Stimulated activated naive CD8-positive, alpha-beta T cell treated with anti-CD3 and anti-CD28 coated beads, Interleukin-15, Interleukin-2, amounts not matched to agents 100 U/mL and 50 U/mL, for 24 hours (primary cell): ENCODE data around the gene RND2.
"Not testable (repeated sequence)": the region's sequence is repeated elsewhere in the genome, so short reads cannot be mapped to it uniquely, and the experiment has no call there.

Experiments
- ATAC-seq: fragments of 150-1000 bp; cut with Tn5 transposase; one replicate; pipeline ENCODE4 v1.10.0; 2021
- DNase-seq: peaks from one replicate; pipeline ENCODE4 v3.0.0; 2021

Gene RND2, protein sequence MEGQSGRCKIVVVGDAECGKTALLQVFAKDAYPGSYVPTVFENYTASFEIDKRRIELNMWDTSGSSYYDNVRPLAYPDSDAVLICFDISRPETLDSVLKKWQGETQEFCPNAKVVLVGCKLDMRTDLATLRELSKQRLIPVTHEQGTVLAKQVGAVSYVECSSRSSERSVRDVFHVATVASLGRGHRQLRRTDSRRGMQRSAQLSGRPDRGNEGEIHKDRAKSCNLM

DNA sequence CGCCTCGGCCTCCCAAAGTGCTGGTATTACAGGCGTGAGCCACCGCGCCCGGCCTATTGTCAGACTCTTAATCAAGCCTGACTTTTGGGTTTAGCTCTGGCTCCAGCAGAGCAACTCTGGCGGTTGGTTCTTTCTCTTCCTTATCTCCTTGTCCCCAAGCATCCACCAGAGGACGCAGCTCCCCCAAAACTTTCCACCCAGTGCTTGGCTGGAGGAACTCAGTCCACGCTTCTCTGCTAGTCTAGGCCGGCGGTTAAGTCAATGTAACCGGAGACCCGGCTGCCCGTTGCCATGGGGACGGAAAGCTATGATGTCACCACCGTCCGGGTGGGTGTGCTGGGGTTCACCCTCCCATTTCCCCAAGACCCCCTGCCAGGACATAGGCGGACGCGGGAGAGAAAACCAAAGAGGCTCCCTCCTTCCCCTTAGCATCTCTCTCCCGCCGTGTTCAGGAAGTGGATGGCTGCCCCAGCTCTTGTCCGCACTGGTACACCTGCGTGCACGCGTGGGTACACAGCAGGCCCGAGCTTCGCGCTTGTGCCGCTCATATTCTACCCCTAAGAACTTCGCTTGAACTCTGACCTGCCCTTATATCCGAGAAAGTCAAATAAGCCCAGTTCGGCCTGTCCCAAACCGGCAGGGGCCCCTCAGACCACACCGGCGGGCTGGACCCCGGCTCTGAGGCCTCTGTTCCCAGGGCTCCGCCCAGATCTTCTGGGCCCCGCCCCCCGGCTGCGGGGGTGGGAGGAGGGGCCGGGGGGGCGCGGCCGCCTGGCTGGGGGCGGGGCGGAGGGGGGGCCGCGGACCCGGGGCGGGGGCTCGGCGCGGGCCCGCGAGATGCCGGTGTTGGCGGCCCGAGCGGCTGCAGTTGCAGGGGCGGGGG lies at the start of gene RND2:
Gene RND2, plus strand, starts transcription at position 825 of the 883 bp plus-strand sequence. CDS start 117 bp downstream, outside the sequence.
- ATAC-seq = peak; percentile 75

GRCh38 chr17:42975265-42975664 lies 49.8 kb upstream of the RND2 start:
- ATAC-seq (no peak), DNase-seq (no peak)

More for the DNA sequence above, at the start of gene RND2:
- peak; percentile 83 for DNase-seq

- not testable (repeated sequence) for ATAC-seq, DNase-seq
Measured at GRCh38 chr17:42975701-42976100, 49.3 kb upstream of the RND2 start.

DNA sequence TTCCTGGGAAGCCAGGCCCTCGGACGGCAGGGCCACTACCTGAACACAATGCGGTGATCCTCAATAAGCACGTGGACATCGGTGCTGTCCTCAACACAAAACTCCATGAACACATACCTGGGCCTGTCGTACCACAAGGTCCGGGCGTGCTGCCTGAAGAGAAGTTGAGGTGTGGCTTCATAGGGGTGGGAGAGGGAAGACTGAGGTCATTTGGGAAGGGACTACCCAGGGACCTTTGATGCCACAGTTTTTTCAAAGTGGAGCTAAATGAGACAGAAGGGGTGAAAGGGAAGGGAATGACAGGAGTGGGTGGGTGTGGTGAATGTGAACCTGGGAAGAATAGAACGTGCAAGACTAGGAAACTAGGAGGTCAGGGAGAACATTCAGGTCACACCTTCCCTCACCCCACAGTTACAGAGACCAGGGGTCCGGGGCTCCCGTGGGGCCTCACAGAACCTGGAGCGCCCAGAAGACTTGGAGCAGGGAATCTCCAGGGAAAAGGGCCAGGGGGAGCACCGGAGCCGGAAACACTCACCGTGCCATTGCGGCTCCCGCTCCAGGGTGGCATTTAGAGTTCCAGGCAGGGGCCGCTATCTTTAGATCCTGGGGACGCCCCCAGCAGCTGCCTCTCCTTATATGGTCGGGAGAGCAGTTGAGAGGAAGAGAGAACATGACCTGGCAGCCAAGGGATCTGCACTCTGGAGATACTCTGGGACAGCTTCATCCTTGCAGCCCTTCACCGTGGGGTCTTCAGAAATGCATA lies 45.3 kb upstream of the RND2 start, which contains the start of gene PTGES3L:
Gene PTGES3L, minus strand, starts transcription at position 570 of the 763 bp plus-strand sequence. Its CDS starts 27 bp downstream, at position 543.
- peak; percentile 67 for ATAC-seq
- peak; percentile 60 for DNase-seq

- ATAC-seq (peak; percentile 76), DNase-seq (peak; percentile 95)
Measured at GRCh38 chr17:42980274-42980765, 44.7 kb upstream of the RND2 start, which contains the start of gene RUNDC1. Gene RUNDC1, plus strand, starts transcription at chr17:42980565. Its CDS starts 12 bp downstream, at chr17:42980577.

DNA sequence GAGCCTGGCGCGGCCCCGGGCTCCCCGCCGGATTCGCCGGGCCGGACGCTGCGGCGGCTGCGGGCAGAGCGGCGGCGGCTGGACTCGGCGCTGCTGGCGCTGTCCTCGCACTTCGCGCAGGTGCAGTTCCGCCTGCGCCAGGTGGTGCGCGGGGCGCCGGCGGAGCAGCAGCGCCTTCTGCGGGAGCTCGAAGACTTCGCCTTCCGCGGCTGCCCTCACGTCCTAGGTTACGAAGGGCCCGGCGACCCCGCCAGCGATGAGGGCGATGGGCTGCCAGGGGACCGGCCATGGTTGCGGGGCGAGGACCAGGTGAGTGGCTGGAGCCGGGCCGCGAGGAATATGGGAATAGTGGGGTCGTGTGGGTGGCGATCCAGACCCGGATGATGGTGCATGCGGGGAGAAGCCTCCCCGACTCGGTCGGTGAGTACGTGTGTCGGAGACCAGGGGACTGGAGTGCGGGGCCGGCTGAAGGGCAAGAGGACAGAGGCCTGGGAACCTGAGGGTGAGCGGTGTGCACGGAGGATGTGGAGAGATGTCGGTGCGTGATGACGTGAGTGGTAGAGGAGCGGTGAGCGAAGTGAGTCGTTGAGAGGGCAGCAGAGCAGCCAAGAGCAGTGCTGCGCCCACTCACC lies 44.1 kb upstream of the RND2 start:
- DNase-seq = peak; percentile 77
- ATAC-seq = peak; percentile 89

DNA sequence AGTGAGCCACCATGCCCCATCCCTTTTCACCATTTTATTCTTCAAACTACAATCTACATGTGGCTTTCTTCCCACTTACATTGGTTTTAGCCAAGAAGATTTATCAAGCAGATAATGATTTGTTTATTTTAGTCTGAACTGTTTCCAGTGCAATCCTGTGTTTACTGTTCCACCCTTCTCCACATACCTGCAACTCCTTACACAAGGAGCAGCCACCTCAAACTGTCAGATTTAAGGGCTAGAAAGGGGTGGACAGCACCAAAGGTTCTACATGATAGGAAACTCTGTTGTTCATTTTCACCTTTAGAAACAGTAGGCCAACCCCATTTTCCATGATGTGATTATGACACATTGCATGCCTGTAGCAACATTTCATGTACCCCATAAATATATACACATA lies 42.8 kb upstream of the RND2 start:
- no peak for DNase-seq
- no peak for ATAC-seq

DNA sequence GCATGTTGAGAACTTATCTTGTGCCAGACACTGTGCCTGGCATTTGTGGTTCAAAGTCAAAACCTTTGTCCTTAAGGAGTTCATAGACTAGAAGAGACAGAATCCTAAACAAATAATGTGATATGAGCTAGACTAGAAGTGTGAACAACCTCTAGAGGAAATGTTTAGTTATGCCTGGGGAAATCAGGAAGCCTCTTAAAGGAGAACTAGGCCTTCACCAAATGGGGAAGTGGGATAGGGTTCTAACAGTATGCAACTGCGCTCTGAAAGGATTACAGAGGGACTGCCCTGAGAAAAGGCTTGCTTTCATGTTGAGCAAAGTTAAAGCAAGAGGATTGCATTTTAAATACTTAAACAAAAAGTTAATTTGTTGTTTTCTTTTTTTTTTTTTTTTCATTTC lies 39.8 kb upstream of the RND2 start:
- ATAC-seq (no peak), DNase-seq (no peak)

GRCh38 chr17:42989141-42989540 lies 35.9 kb upstream of the RND2 start:
- ATAC-seq (no peak), DNase-seq (no peak)

DNA sequence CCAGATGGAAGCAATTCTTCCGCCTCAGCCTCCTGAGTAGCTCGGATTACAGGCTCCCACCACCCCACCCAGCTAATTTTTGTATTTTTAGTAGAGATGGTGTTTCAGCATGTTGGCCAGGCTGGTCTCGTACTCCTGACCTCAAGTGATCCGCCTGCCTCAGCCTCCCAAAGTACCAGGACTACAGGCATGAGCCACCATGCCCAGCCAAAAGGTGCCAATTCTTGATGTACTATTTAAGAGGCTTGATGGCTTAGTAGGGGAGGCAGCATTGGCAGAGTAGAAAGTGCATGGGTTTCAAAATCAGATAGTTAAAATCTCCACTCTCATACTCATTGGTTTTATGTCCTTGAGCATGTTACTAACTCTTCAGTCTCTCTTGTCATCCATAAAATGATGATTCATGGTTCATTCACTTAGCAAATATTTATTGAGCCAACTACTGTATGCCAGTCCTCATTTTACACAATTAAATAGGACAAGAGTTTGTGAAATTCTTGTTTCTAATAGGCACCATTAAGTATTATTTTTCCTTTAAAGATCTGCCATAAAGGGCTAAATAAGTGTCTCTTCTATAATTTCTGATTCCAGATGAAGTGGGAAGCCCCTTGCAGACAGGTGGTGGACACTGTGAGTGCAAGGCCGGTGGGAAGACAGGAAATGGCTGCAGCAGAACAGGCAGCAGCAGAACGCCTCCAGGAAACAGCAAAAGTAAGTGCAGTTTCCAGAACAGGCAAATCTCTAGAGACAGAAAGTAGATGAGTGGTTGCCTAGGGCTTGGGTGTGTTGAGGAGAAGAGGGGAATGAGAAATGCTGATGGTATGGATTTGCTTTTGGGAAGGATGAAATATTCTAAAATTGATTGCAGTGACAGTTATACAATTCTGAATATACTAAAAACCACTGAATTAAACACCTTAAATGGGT lies 35.0 kb upstream of the RND2 start:
- no peak for DNase-seq
- no peak for ATAC-seq

DNA sequence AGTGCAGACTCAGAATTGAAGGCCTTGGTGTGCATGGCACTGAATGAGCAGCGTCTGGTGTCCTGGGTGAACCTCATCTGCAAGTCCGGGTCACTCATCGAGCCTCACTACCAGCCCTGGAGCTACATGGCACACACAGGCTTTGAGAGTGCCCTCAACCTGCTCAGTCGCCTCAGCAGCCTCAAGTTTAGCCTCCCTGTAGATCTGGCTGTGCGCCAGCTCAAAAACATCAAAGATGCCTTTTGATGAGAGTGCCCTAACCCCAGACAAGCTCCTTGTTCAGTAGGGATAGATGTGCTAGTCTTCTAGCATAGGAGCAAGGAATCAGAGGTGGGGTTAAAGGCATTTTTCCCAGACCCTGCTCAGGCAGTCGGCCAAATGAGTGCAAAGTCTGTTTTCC lies 33.6 kb upstream of the RND2 start:
- ATAC-seq (no peak), DNase-seq (no peak)

DNA sequence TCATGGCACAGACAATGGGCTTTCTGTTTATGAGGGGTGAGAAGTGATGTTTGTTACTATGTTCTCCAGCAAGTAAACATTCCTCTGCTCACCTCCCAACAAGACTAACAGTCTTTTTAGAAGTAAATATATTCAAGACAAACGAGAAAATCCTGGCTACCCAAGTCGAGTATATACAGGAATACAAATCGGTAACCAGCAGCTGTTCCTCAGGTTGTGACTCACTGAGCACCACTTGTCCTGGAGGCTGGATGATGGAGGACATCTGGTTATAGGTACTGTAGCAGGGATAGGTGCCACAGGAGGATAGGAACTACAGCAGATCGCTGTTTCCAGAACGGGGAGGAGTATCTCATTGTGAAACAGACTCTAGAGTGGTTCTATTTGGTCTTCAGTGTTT lies 32.2 kb upstream of the RND2 start:
- no peak for DNase-seq
- no peak for ATAC-seq

GRCh38 chr17:42993913-42994312 lies 31.1 kb upstream of the RND2 start:
- not testable (repeated sequence) for ATAC-seq, DNase-seq

GRCh38 chr17:42997390-42997983 lies 27.5 kb upstream of the RND2 start:
- ATAC-seq = no peak
- no peak for DNase-seq

DNA sequence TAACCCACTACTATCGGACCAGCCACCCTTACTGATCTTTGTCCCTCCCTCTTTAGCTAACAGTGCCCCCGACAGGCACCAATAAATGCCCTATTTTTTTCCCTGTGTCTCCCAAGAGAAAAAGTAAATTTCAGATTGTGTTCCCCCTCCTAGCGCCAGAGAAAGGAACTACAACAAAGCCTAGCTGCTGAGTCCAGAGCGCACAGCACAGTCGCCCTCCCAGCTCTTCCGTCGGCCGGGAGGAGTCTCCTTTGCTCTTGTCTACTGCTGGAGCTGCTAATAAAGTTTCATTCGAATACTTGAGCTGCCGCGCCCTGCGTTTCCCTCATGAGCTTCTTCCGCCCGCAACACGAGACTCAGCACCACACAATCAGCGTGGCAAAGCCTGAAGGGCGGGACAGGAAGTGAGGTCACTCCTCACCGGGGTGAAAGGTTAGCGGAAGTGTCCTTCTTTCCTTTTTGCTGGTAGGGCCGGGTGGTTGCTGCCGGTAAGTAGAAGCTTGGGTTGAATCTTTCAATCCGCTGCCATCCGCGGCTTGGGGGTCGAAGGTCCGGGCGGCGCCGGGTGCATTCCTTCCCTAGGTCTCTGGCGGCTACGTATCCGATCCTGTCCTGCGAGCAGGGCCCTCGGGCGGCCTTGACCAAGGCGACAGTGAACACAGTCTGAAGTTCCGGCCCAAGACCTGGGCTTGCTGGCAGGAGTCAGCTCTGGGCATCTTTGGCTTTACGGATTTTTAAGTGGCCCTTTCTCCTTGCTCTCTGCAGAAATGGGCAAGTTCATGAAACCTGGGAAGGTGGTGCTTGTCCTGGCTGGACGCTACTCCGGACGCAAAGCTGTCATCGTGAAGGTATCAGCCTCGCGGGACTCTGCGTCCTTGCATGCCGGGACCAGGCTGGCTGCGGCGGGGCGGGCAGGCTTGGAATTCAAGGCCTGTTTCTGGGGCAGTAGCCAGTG lies 26.8 kb upstream of the RND2 start, which contains the start of gene RPL27:
Gene RPL27, plus strand, starts transcription at position 436 of the 955 bp plus-strand sequence. Its CDS starts 332 bp downstream, at position 768.
- peak; percentile 98 for ATAC-seq
- DNase-seq = peak; percentile 97

GRCh38 chr17:42999003-42999525 lies 26.0 kb upstream of the RND2 start:
- DNase-seq (no peak), ATAC-seq (no peak)

DNA sequence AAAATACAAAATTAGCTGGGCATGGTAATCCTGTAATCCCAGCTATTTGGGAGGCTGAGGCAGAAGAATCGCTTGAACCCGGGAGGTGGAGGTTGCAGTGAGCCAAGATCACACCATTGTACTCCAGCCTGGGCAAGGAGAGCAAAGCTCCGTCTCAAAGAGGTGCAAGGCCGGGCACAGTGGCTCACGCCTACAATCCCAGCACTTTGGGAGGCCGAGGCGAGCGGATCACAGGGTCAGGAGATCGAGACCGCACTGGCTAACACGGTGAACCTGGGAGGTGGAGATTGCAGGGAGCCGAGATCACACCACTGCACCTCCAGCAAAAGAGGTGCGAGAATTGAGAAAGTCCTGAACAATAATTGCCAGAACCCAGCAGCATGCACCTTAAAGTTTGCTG lies 24.1 kb upstream of the RND2 start:
- not testable (repeated sequence) for ATAC-seq, DNase-seq

DNA sequence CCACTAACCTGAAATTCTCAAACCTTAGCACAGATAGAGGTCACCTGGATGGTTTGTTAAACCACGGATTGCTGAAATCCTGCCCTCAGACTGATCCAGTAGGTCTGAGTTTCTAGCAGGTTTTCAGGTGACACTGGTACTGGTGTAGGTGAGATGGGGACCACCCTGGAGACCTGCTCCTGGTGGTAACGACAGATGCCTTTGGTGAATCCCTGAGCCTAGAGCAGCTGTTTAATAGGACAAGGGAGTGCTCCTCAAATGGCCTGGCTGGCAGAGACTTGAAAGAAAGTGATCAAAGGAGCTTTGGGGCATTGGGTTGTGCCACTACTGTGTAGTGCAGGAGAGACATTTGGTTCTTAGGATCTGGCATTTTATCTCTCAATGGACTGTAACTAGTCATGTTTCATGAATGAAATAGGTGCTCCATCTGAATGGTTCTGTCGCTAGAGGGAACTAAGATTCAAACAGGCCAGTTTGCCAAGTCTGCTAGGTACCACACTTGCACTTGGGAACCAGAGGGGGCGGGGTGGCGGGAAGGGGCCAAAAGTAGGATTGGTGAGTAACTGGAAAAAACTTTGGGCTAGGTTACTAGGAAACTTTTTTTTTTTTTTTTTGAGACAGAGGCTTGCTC lies 21.4 kb upstream of the RND2 start:
- ATAC-seq (no peak), DNase-seq (no peak)
